ENCODE measurements around the gene LCOR. TPM values are rescaled to one million over a fixed set of nuclear protein-coding genes. Genes with fewer than 3 reads are reported as not detected.
"Not testable (repeated sequence)": the region's sequence is repeated elsewhere in the genome, so short reads cannot be mapped to it uniquely, and the experiment has no call there.

Gene LCOR
- polyA plus RNA-seq, 2 donors = 2.9 to 5.9 TPM

GRCh38 chr10:96835899-96836298, 3.8 kb downstream of the LCOR start:
- H3K27me3 ChIP-seq (ENCODE audit: control insufficient read depth in 1 of 2, insufficient read depth in 2 of 2, low read length in 2 of 2) = no peaks in the 10 kb centered on the region
- no peaks in the 10 kb centered on the region for H3K36me3 ChIP-seq (ENCODE audit: control insufficient read depth in 2 of 2, insufficient read depth in 2 of 2, low read length in 1 of 2)
- H3K4me1 ChIP-seq (ENCODE audit: control insufficient read depth in 2 of 2, insufficient read depth in 2 of 2, low read length in 1 of 2) = peaks cover 3 to 4% of the 10 kb centered on the region in 2 donors
- H3K9me3 ChIP-seq (ENCODE audit: control insufficient read depth in 2 of 2, insufficient read depth in 1 of 2, low read depth in 1 of 2, low read length in 1 of 2) = no peaks in the 10 kb centered on the region
- WGBS, 2 donors = 64 to 70% methylated on average over 1 of the region's 1 CpG
- H3K27ac ChIP-seq (ENCODE audit: low read depth in 2 of 2, low read length in 1 of 2) = no peak overlapping the region
- no peak overlapping the region for H3K4me3 ChIP-seq (ENCODE audit: low read depth in 1 of 2, low read length in 2 of 2)

- no peaks in the 10 kb centered on the region for H3K36me3 ChIP-seq (ENCODE audit: control insufficient read depth in 2 of 2, insufficient read depth in 2 of 2, low read length in 1 of 2)
- WGBS, 2 donors = 83 to 84% methylated on average over 4 of the region's 4 CpGs
- no peak overlapping the region for H3K4me3 ChIP-seq (ENCODE audit: low read depth in 1 of 2, low read length in 2 of 2)
- no peaks in the 10 kb centered on the region for H3K9me3 ChIP-seq (ENCODE audit: control insufficient read depth in 2 of 2, insufficient read depth in 1 of 2, low read depth in 1 of 2, low read length in 1 of 2)
- no peaks in the 10 kb centered on the region for H3K27me3 ChIP-seq (ENCODE audit: control insufficient read depth in 1 of 2, insufficient read depth in 2 of 2, low read length in 2 of 2)
- no peak overlapping the region for H3K27ac ChIP-seq (ENCODE audit: low read depth in 2 of 2, low read length in 1 of 2)
- peaks cover 3 to 8% of the 10 kb centered on the region in 2 donors for H3K4me1 ChIP-seq (ENCODE audit: control insufficient read depth in 2 of 2, insufficient read depth in 2 of 2, low read length in 1 of 2)
Measured at GRCh38 chr10:96838529-96838928, 6.4 kb downstream of the LCOR start.

GRCh38 chr10:96840841-96841518, 8.9 kb downstream of the LCOR start:
- Histone ChIP-seq H3K36me3 (ENCODE audit: control insufficient read depth in 2 of 2, insufficient read depth in 2 of 2, low read length in 1 of 2) (no peaks in the 10 kb centered on the region), H3K27me3 (ENCODE audit: control insufficient read depth in 1 of 2, insufficient read depth in 2 of 2, low read length in 2 of 2) (no peaks in the 10 kb centered on the region), H3K4me1 (ENCODE audit: control insufficient read depth in 2 of 2, insufficient read depth in 2 of 2, low read length in 1 of 2) (peaks cover 3 to 7% of the 10 kb centered on the region in 2 donors), H3K9me3 (ENCODE audit: control insufficient read depth in 2 of 2, insufficient read depth in 1 of 2, low read depth in 1 of 2, low read length in 1 of 2) (no peaks in the 10 kb centered on the region), H3K4me3 (ENCODE audit: low read depth in 1 of 2, low read length in 2 of 2) (no peak overlapping the region), H3K27ac (ENCODE audit: low read depth in 2 of 2, low read length in 1 of 2) (no peak overlapping the region)
- 57 to 62% methylated on average over 7 of the region's 7 CpGs for WGBS, 2 donors

- Histone ChIP-seq H3K4me3 (ENCODE audit: low read depth in 1 of 2, low read length in 2 of 2) (no peak overlapping the region), H3K27me3 (ENCODE audit: control insufficient read depth in 1 of 2, insufficient read depth in 2 of 2, low read length in 2 of 2) (no peaks in the 10 kb centered on the region), H3K9me3 (ENCODE audit: control insufficient read depth in 2 of 2, insufficient read depth in 1 of 2, low read depth in 1 of 2, low read length in 1 of 2) (no peaks in the 10 kb centered on the region), H3K27ac (ENCODE audit: low read depth in 2 of 2, low read length in 1 of 2) (peak overlapping the region in 1 of 2 donors; percentile 1), H3K36me3 (ENCODE audit: control insufficient read depth in 2 of 2, insufficient read depth in 2 of 2, low read length in 1 of 2) (no peaks in the 10 kb centered on the region), H3K4me1 (ENCODE audit: control insufficient read depth in 2 of 2, insufficient read depth in 2 of 2, low read length in 1 of 2) (peaks cover 3 to 9% of the 10 kb centered on the region in 2 donors)
- 67 to 88% methylated on average over 8 of the region's 8 CpGs for WGBS, 2 donors
Measured at GRCh38 chr10:96842896-96843723, 11.0 kb downstream of the LCOR start.

GRCh38 chr10:96843823-96844222, 11.7 kb downstream of the LCOR start:
- Histone ChIP-seq H3K27me3 (ENCODE audit: control insufficient read depth in 1 of 2, insufficient read depth in 2 of 2, low read length in 2 of 2) (no peaks in the 10 kb centered on the region), H3K4me3 (ENCODE audit: low read depth in 1 of 2, low read length in 2 of 2) (no peak overlapping the region), H3K9me3 (ENCODE audit: control insufficient read depth in 2 of 2, insufficient read depth in 1 of 2, low read depth in 1 of 2, low read length in 1 of 2) (no peaks in the 10 kb centered on the region), H3K4me1 (ENCODE audit: control insufficient read depth in 2 of 2, insufficient read depth in 2 of 2, low read length in 1 of 2) (peaks cover 3 to 9% of the 10 kb centered on the region in 2 donors), H3K27ac (ENCODE audit: low read depth in 2 of 2, low read length in 1 of 2) (no peak overlapping the region), H3K36me3 (ENCODE audit: control insufficient read depth in 2 of 2, insufficient read depth in 2 of 2, low read length in 1 of 2) (no peaks in the 10 kb centered on the region)
- WGBS, 2 donors = 85 to 88% methylated on average over 2 of the region's 2 CpGs

GRCh38 chr10:96846395-96846794, 14.3 kb downstream of the LCOR start:
- H3K4me1 ChIP-seq (ENCODE audit: control insufficient read depth in 2 of 2, insufficient read depth in 2 of 2, low read length in 1 of 2) = peaks cover 2 to 6% of the 10 kb centered on the region in 2 donors
- WGBS, 2 donors = 49 to 54% methylated on average over 1 of the region's 1 CpG
- H3K4me3 ChIP-seq (ENCODE audit: low read depth in 1 of 2, low read length in 2 of 2) = no peak overlapping the region
- no peaks in the 10 kb centered on the region for H3K36me3 ChIP-seq (ENCODE audit: control insufficient read depth in 2 of 2, insufficient read depth in 2 of 2, low read length in 1 of 2)
- no peaks in the 10 kb centered on the region for H3K9me3 ChIP-seq (ENCODE audit: control insufficient read depth in 2 of 2, insufficient read depth in 1 of 2, low read depth in 1 of 2, low read length in 1 of 2)
- peak overlapping the region in 1 of 2 donors; percentile 67 for H3K27ac ChIP-seq (ENCODE audit: low read depth in 2 of 2, low read length in 1 of 2)
- H3K27me3 ChIP-seq (ENCODE audit: control insufficient read depth in 1 of 2, insufficient read depth in 2 of 2, low read length in 2 of 2) = no peaks in the 10 kb centered on the region

GRCh38 chr10:96846926-96847325, 14.8 kb downstream of the LCOR start:
- peaks cover 2 to 6% of the 10 kb centered on the region in 2 donors for H3K4me1 ChIP-seq (ENCODE audit: control insufficient read depth in 2 of 2, insufficient read depth in 2 of 2, low read length in 1 of 2)

GRCh38 chr10:96847356-96847755, 15.3 kb downstream of the LCOR start:
- H3K9me3 ChIP-seq (ENCODE audit: control insufficient read depth in 2 of 2, insufficient read depth in 1 of 2, low read depth in 1 of 2, low read length in 1 of 2); H3K4me3 ChIP-seq (ENCODE audit: low read depth in 1 of 2, low read length in 2 of 2); H3K4me1 ChIP-seq (ENCODE audit: control insufficient read depth in 2 of 2, insufficient read depth in 2 of 2, low read length in 1 of 2); H3K36me3 ChIP-seq (ENCODE audit: control insufficient read depth in 2 of 2, insufficient read depth in 2 of 2, low read length in 1 of 2); H3K27me3 ChIP-seq (ENCODE audit: control insufficient read depth in 1 of 2, insufficient read depth in 2 of 2, low read length in 2 of 2); H3K27ac ChIP-seq (ENCODE audit: low read depth in 2 of 2, low read length in 1 of 2): not testable (repeated sequence)
- WGBS, 2 donors = 92 to 94% methylated on average over 12 of the region's 12 CpGs

More at GRCh38 chr10:96846926-96847325, 14.8 kb downstream of the LCOR start:
- Histone ChIP-seq H3K9me3 (ENCODE audit: control insufficient read depth in 2 of 2, insufficient read depth in 1 of 2, low read depth in 1 of 2, low read length in 1 of 2) (no peaks in the 10 kb centered on the region), H3K4me3 (ENCODE audit: low read depth in 1 of 2, low read length in 2 of 2) (no peak overlapping the region), H3K27ac (ENCODE audit: low read depth in 2 of 2, low read length in 1 of 2) (peak overlapping the region in 1 of 2 donors; percentile 11), H3K36me3 (ENCODE audit: control insufficient read depth in 2 of 2, insufficient read depth in 2 of 2, low read length in 1 of 2) (no peaks in the 10 kb centered on the region), H3K27me3 (ENCODE audit: control insufficient read depth in 1 of 2, insufficient read depth in 2 of 2, low read length in 2 of 2) (no peaks in the 10 kb centered on the region)
- 88 to 95% methylated on average over 5 of the region's 5 CpGs for WGBS, 2 donors

GRCh38 chr10:96850113-96850512, 18.0 kb downstream of the LCOR start:
- H3K27ac ChIP-seq (ENCODE audit: low read depth in 2 of 2, low read length in 1 of 2) = no peak overlapping the region
- peaks cover 2 to 4% of the 10 kb centered on the region in 2 donors for H3K4me1 ChIP-seq (ENCODE audit: control insufficient read depth in 2 of 2, insufficient read depth in 2 of 2, low read length in 1 of 2)
- no peaks in the 10 kb centered on the region for H3K9me3 ChIP-seq (ENCODE audit: control insufficient read depth in 2 of 2, insufficient read depth in 1 of 2, low read depth in 1 of 2, low read length in 1 of 2)
- H3K36me3 ChIP-seq (ENCODE audit: control insufficient read depth in 2 of 2, insufficient read depth in 2 of 2, low read length in 1 of 2) = no peaks in the 10 kb centered on the region
- 95 to 98% methylated on average over 5 of the region's 5 CpGs for WGBS, 2 donors
- H3K27me3 ChIP-seq (ENCODE audit: control insufficient read depth in 1 of 2, insufficient read depth in 2 of 2, low read length in 2 of 2) = no peaks in the 10 kb centered on the region
- no peak overlapping the region for H3K4me3 ChIP-seq (ENCODE audit: low read depth in 1 of 2, low read length in 2 of 2)

All from esophagus (tissue), 2 donors.